K562 (cell line): Measurements from ENCODE around the gene SON. TPM values are rescaled to one million over a fixed set of nuclear protein-coding genes. Genes with fewer than 3 reads are reported as not detected.

Source experiments
- CC2D1A ChIP-seq: fragments of 450-650 bp; IDR thresholded peaks from 2 replicates; pipeline ENCODE4 v1.6.1; 2017; ENCODE audit warnings: mild to moderate bottlenecking
- CCAR2 ChIP-seq: fragments of 200-400 bp; formaldehyde crosslinking; IDR thresholded peaks from 2 replicates; pipeline ENCODE4 v1.6.1; 2017; ENCODE audit warnings: mild to moderate bottlenecking, low read depth, low read length
- E2F3 ChIP-seq: fragments of 250-450 bp; sonication (Bioruptor Pico); IDR thresholded peaks from 2 replicates; pipeline ENCODE4 v1.4.0; 2020; ENCODE audit warnings: mild to moderate bottlenecking
- E2F6 ChIP-seq, 2 experiments: IDR thresholded peaks; 2 replicates each; pipeline ENCODE4 v1.6.1; 2011; ENCODE audit warnings: borderline replicate concordance in 1 of 2, control low read depth in 1 of 2, low read depth in 1 of 2, low read length in 1 of 2, mild to moderate bottlenecking in 1 of 2, mixed read lengths in 1 of 2, moderate library complexity in 1 of 2; ENCODE audit not compliant: insufficient read depth in 1 of 2, insufficient read length in 1 of 2, poor library complexity in 1 of 2, severe bottlenecking in 1 of 2; ENCODE audit errors: extremely low read depth in 1 of 2
- ETV1 ChIP-seq: fragments of 450-650 bp; conservative IDR thresholded peaks from 2 replicates; pipeline ENCODE4 v1.6.1; 2016; ENCODE audit warnings: missing genetic modification characterization, control low read depth, low read depth, missing compliant biosample characterization
- FOS ChIP-seq: IDR thresholded peaks from 3 replicates; pipeline ENCODE4 v1.6.1; 2011; ENCODE audit not compliant: insufficient read length; ENCODE audit errors: extremely low read depth
- HNRNPLL ChIP-seq: fragments of 200-400 bp; formaldehyde crosslinking; IDR thresholded peaks from 2 replicates; pipeline ENCODE4 v1.6.1; 2017; ENCODE audit warnings: low read length, low read depth, mild to moderate bottlenecking; ENCODE audit not compliant: poor library complexity, severe bottlenecking
- HSF4 ChIP-seq: fragments of 250-450 bp; sonication (Bioruptor Pico); IDR thresholded peaks from 2 replicates; pipeline ENCODE4 v2.1.2; 2022; ENCODE audit warnings: mild to moderate bottlenecking, moderate library complexity, borderline replicate concordance
- KDM5B ChIP-seq: fragments of 200-600 bp; sonication (generic); IDR thresholded peaks from 2 replicates; pipeline ENCODE4 v1.6.1; 2012; ENCODE audit warnings: low read depth, mild to moderate bottlenecking, moderate library complexity, low read length, control low read depth, inconsistent platforms; ENCODE audit not compliant: insufficient replicate concordance
- MCM2 ChIP-seq: fragments of 450-650 bp; IDR thresholded peaks from 2 replicates; pipeline ENCODE4 v1.6.1; 2017; ENCODE audit warnings: low read depth, mild to moderate bottlenecking
- NBN ChIP-seq: fragments of 450-650 bp; IDR thresholded peaks from 2 replicates; pipeline ENCODE4 v1.6.1; 2016; ENCODE audit warnings: low read depth, mild to moderate bottlenecking
- NFATC3 ChIP-seq: fragments of 450-650 bp; IDR thresholded peaks from 2 replicates; pipeline ENCODE4 v1.6.1; 2017; ENCODE audit warnings: mild to moderate bottlenecking
- POLR2A ChIP-seq: fragments of 450-650 bp; conservative IDR thresholded peaks from 2 replicates; pipeline ENCODE4 v1.6.1; 2016
- POLR2B ChIP-seq: fragments of 450-650 bp; IDR thresholded peaks from 2 replicates; pipeline ENCODE4 v1.6.1; 2018; ENCODE audit warnings: low read depth; ENCODE audit not compliant: partially characterized antibody
- SMARCA4 ChIP-seq: fragments of 450-650 bp; IDR thresholded peaks from 2 replicates; pipeline ENCODE4 v1.6.1; 2016
- SMARCC2 ChIP-seq: fragments of 450-650 bp; IDR thresholded peaks from 2 replicates; pipeline ENCODE4 v1.6.1; 2017; ENCODE audit warnings: antibody characterized with exemption, moderate library complexity, mild to moderate bottlenecking, low read depth
- SRSF1 ChIP-seq: fragments of 200-400 bp; formaldehyde crosslinking; IDR thresholded peaks from 2 replicates; pipeline ENCODE4 v1.6.1; 2017; ENCODE audit warnings: mild to moderate bottlenecking, low read depth, low read length, moderate library complexity
- TCF7L2 ChIP-seq: fragments of 150-350 bp; IDR thresholded peaks from 2 replicates; pipeline ENCODE4 v1.6.1; 2016; ENCODE audit warnings: low read depth, mild to moderate bottlenecking, low read length, moderate library complexity
- THAP12 ChIP-seq: fragments of 250-450 bp; sonication (Bioruptor Pico); IDR thresholded peaks from 2 replicates; pipeline ENCODE4 v1.9.0; 2021; ENCODE audit warnings: mild to moderate bottlenecking, inconsistent platforms
- U2AF1 ChIP-seq: fragments of 200-400 bp; formaldehyde crosslinking; optimal IDR thresholded peaks from 2 replicates; pipeline ENCODE3; 2017; ENCODE audit warnings: mild to moderate bottlenecking, low read depth, low read length, moderate library complexity
- USF1 ChIP-seq: sonication (generic); formaldehyde crosslinking; IDR thresholded peaks from 2 replicates; pipeline ENCODE4 v1.9.0; 2022; ENCODE audit warnings: mild to moderate bottlenecking, missing genetic modification reagents
- WHSC1 ChIP-seq: IDR thresholded peaks from one replicate; pipeline ENCODE4 v1.6.1; 2012; ENCODE audit warnings: low read length, control low read depth, inconsistent platforms
- ZNF174 ChIP-seq: fragments of 250-450 bp; sonication (Bioruptor Pico); IDR thresholded peaks from 2 replicates; pipeline ENCODE4 v1.4.0; 2020; ENCODE audit warnings: mild to moderate bottlenecking
- ZSCAN29 ChIP-seq: fragments of 450-650 bp; IDR thresholded peaks from 2 replicates; pipeline ENCODE4 v1.6.1; 2017
- polyA plus RNA-seq, 8 experiments: library from polyadenylated mRNA; depleted of rRNA in 4 of 8; stranded (reverse) in 5 of 8; unstranded in 3 of 8; fragments of >200 nt; fragmentation: Nextera tagmentation in 2 of 8; fragmentation: Illumina TruSeq in 1 of 8; extraction: Ambion mirVana in 2 of 8; extraction: Trizol in 1 of 8; gene quantifications; 2 replicates each; pipeline versions ENCODE4 v1.2.1 to v1.2.3, GENCODE V29; 2011 to 2014; ENCODE audit warnings: inconsistent platforms in 1 of 8, missing spikeins in 1 of 8
- total RNA-seq, 7 experiments: library from RNA; depleted of rRNA in 6 of 7; stranded (reverse); fragments of >200 nt in 6 of 7; fragmentation: Illumina TruSeq in 2 of 7; extraction: Trizol in 2 of 7; gene quantifications; 2 replicates each; pipeline versions ENCODE4 v1.2.1 to v1.2.3, GENCODE V29; 2011 to 2021; ENCODE audit warnings: low replicate concordance in 1 of 7

Gene SON
- total and polyA plus RNA-seq, 9 of the 15 experiments (the other 6 are each of a cell fraction or from before 2014, with no cell fraction given), result 105 to 742 (median 187) TPM

- TF ChIP-seq POLR2A (peak; percentile 85), NFATC3 (no peak), THAP12 (CRISPR knock-in tag) (peak; percentile 75; the same call in 1 of the 2 replicates), USF1 (CRISPR knock-in tag) (no peak), POLR2B (peak; percentile 87), SMARCA4 (peak; percentile 75), NBN (peak; percentile 44; the same call in 1 of the 2 replicates), SMARCC2 (0 out of 2 replicates have a peak, but pooled peaks have one; percentile 32), U2AF1 (no peak), TCF7L2 (no peak), MCM2 (no peak), ZSCAN29 (0 out of 2 replicates have a peak, but pooled peaks have one; percentile 50), ZNF174 (CRISPR knock-in tag) (no peak), CCAR2 (no peak), HSF4 (CRISPR knock-in tag) (no peak), E2F3 (CRISPR knock-in tag) (peak; percentile 94), ETV1 (no peak), KDM5B (peak; percentile 91), SRSF1 (no peak), CC2D1A (no peak), E2F6 (IDR thresholded peaks at IDR 0.05; ENCODE audit: borderline replicate concordance in 1 of 2, extremely low read depth in 1 of 2, insufficient read depth in 1 of 2, insufficient read length in 1 of 2, low read depth in 1 of 2, low read length in 1 of 2, poor library complexity in 1 of 2, severe bottlenecking in 1 of 2) (peak; percentile 79 to 98), HNRNPLL (peak; percentile 32), WHSC1 (no peak), FOS (no peak)
Measured at GRCh38 chr21:33588485-33589335, 45.9 kb downstream of the SON start, which contains the start of gene DONSON (continued).
